Endothelial cell of umbilical vein (primary cell): ENCODE data around the gene OR5K2. TPM values are rescaled to one million over a fixed set of nuclear protein-coding genes. Genes with fewer than 3 reads are reported as not detected.

ENCODE experiments used
- BruUV-seq: library from RNA; stranded (reverse); fragments of 400-500 nt; replicated peaks from 2 replicates; lab custom pipeline; 2021; lab: Mats Ljungman, UMichigan
- CTCF ChIA-PET: fragments of 300-600, 350-600 bp; sonication (Branson Sonifier 250); formaldehyde crosslinking; loops from one replicate; lab custom pipeline; 2021; ENCODE audit warnings: antibody characterized with exemption, inconsistent platforms; lab: Charles Lee
- POLR2A ChIA-PET: fragments of 300-600, 350-600 bp; sonication (Branson Sonifier 250); formaldehyde crosslinking; loops from one replicate; lab custom pipeline; 2021; ENCODE audit warnings: antibody characterized with exemption, inconsistent platforms; lab: Charles Lee
- DNase-seq: peaks from one replicate; pipeline ENCODE4 v3.0.0-alpha.2; 2011; ENCODE audit warnings: low read depth, low spot score
- FAIRE-seq: peaks from 2 replicates; lab custom pipeline; 2011; peaks lifted over from hg19 to GRCh38; lab: Jason Lieb, UNC
- H2AFZ ChIP-seq: 2 replicates; pipeline ENCODE4 v1.6.0; 2012; ENCODE audit warnings: low read depth, low read length, control low read depth, inconsistent platforms
- H3K27ac ChIP-seq: 2 replicates; pipeline ENCODE4 v1.5.1; 2011; ENCODE audit warnings: low read depth, mild to moderate bottlenecking, control low read depth, low read length, moderate library complexity; ENCODE audit not compliant: insufficient read depth
- H3K27me3 ChIP-seq, 2 experiments: 2 replicates each; pipeline versions ENCODE4 v1.6.0 to v1.6.1; 2011; ENCODE audit warnings: low read length in 2 of 2, mixed read lengths in 1 of 2; ENCODE audit not compliant: control insufficient read depth in 2 of 2, insufficient read depth in 2 of 2
- H3K36me3 ChIP-seq, 2 experiments: 2 replicates in 1 of 2; 3 replicates in 1 of 2; pipeline ENCODE4 v1.5.1; 2011; ENCODE audit warnings: low read length in 2 of 2, mild to moderate bottlenecking in 1 of 2, moderate library complexity in 1 of 2; ENCODE audit not compliant: control insufficient read depth in 2 of 2, insufficient read depth in 2 of 2; ENCODE audit errors: extremely low read depth in 1 of 2
- H3K4me1 ChIP-seq: 3 replicates; pipeline ENCODE4 v1.5.1; 2011; ENCODE audit warnings: mild to moderate bottlenecking, low read length; ENCODE audit not compliant: control insufficient read depth, insufficient read depth; ENCODE audit errors: extremely low read depth
- H3K4me2 ChIP-seq: 2 replicates; pipeline ENCODE4 v1.6.1; 2011; ENCODE audit warnings: low read length, control low read depth, mixed read lengths; ENCODE audit not compliant: insufficient read depth
- H3K4me3 ChIP-seq, 3 experiments: fragments of 200-600 bp in 1 of 3; sonication (generic), shearing (Covaris generic) in 1 of 3; replicated peaks in 1 of 3; 2 replicates each; pipeline ENCODE4 v1.5.1; 2011 to 2016; ENCODE audit warnings: control low read depth in 3 of 3, low read length in 3 of 3, mild to moderate bottlenecking in 2 of 3, inconsistent platforms in 1 of 3, low read depth in 1 of 3, moderate library complexity in 1 of 3; ENCODE audit not compliant: insufficient read depth in 1 of 3
- H3K79me2 ChIP-seq: 2 replicates; pipeline ENCODE4 v1.6.0; 2012; ENCODE audit warnings: low read length, inconsistent platforms; ENCODE audit not compliant: control insufficient read depth, insufficient read depth
- H3K9ac ChIP-seq: replicated peaks from 2 replicates; pipeline ENCODE3; 2011; ENCODE audit warnings: low read length, control low read depth; ENCODE audit not compliant: insufficient read depth; ENCODE audit errors: extremely low read depth
- H3K9me1 ChIP-seq: replicated peaks from 3 replicates; pipeline ENCODE4 v1.6.0; 2011; ENCODE audit warnings: mild to moderate bottlenecking, low read length; ENCODE audit not compliant: control insufficient read depth, insufficient read depth; ENCODE audit errors: extremely low read depth
- H3K9me3 ChIP-seq: replicated peaks from 2 replicates; pipeline ENCODE4 v1.5.1; 2012; ENCODE audit warnings: low read length, inconsistent platforms; ENCODE audit not compliant: control insufficient read depth, insufficient read depth
- H4K20me1 ChIP-seq: replicated peaks from 2 replicates; pipeline ENCODE3; 2011; ENCODE audit warnings: mild to moderate bottlenecking, low read length; ENCODE audit not compliant: control insufficient read depth, insufficient read depth; ENCODE audit errors: extremely low read depth
- EZH2 ChIP-seq: IDR thresholded peaks from 2 replicates; pipeline ENCODE4 v1.6.1; 2012; ENCODE audit warnings: borderline replicate concordance, low read depth, mild to moderate bottlenecking, moderate library complexity, low read length, inconsistent platforms; ENCODE audit not compliant: severe bottlenecking
- FOS ChIP-seq: IDR thresholded peaks from 2 replicates; pipeline ENCODE4 v1.6.1; 2011; ENCODE audit warnings: mild to moderate bottlenecking, low read length, moderate library complexity, borderline replicate concordance; ENCODE audit not compliant: insufficient read depth
- JUN ChIP-seq: IDR thresholded peaks from 2 replicates; pipeline ENCODE4 v1.6.1; 2011; ENCODE audit warnings: borderline replicate concordance, low read depth; ENCODE audit not compliant: insufficient read length, insufficient read depth
- MYC ChIP-seq: IDR thresholded peaks from one replicate; pipeline ENCODE4 v1.6.1; 2011; ENCODE audit warnings: mild to moderate bottlenecking, low read depth, low read length
- POLR2A ChIP-seq: IDR thresholded peaks from 2 replicates; pipeline ENCODE4 v1.6.1; 2012; ENCODE audit warnings: low read depth, mild to moderate bottlenecking, control low read depth, low read length
- dilution Hi-C: fragments of 300-500 bp; cut with MboI; formaldehyde crosslinking; loops from one replicate; pipeline ENCODE4 v1.15.0; 2019; ENCODE audit warnings: low sequenced_read_pairs; ENCODE audit not compliant: extremely low pct_ligation_motif_present
- intact Hi-C: fragments of 100-400 bp; cut with micrococcal nuclease; formaldehyde crosslinking; loops from one replicate; pipeline ENCODE4 v1.10.0; 2022
- polyA plus RNA-seq, 4 experiments: library from polyadenylated mRNA; depleted of rRNA in 3 of 4; stranded (reverse) in 3 of 4; unstranded in 1 of 4; fragments of >200 nt; gene quantifications; 2 replicates each; pipeline versions ENCODE4 v1.2.1 to v1.2.3, GENCODE V29; 2011 to 2012; ENCODE audit warnings: missing spikeins in 1 of 4
- total RNA-seq: library from RNA; stranded (reverse); gene quantifications from 2 replicates; pipeline ENCODE4 v1.2.3, GENCODE V29; 2021
- TF ChIP-seq, protein P1 (sequence below), 2 donors: IDR thresholded peaks; 1 replicate in 1 of 2; 2 replicates in 1 of 2; pipeline ENCODE4 v1.5.1; 2011; ENCODE audit warnings: low read length in 2 of 2, mild to moderate bottlenecking in 2 of 2, moderate library complexity in 2 of 2, control low read depth in 1 of 2, inconsistent platforms in 1 of 2, low read depth in 1 of 2; ENCODE audit not compliant: insufficient read depth in 1 of 2; ENCODE audit errors: extremely low read depth in 1 of 2

The OR5K2 gene
- total and polyA plus RNA-seq, 2 donors (not counting 3 experiments of a cell fraction or from before 2014, with no cell fraction given): not detected

DNA sequence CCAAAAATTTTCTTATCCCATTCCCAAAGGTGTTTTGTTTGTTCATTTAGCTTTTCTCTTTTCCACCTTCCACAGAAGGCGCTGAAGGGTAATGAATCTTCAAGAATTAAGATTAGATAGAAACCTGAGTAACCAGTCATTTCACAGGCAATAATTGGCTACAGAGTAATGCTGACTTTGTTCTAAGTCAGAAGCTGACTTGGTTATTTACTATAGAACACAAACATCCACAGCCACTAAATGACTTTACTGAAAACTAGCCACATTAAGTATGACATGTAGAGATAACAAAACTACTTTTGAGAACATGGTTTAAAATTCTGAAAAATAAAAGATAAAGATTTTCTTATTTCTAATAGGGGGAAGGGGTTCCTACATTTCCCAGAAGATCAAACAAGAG lies 17.5 kb downstream of the OR5K2 start:
- DNase-seq: no peak
- ChIA-PET POLR2A (no interaction called here), CTCF (no interaction called here)
- no peak overlapping the region for H3K4me3 ChIP-seq
- H3K27ac ChIP-seq: no peak overlapping the region
- H4K20me1 ChIP-seq: no peaks in the 10 kb centered on the region
- H3K27me3 ChIP-seq: no peaks in the 10 kb centered on the region
- H2AFZ ChIP-seq: no peak overlapping the region
- intact Hi-C loops (no loop called here), dilution Hi-C loops (no loop called here)
- H3K4me2 ChIP-seq: no peak overlapping the region
- BruUV-seq: no TSS peak
- H3K9me1 ChIP-seq: no peaks in the 10 kb centered on the region
- peaks cover 2% of the 10 kb centered on the region for H3K4me1 ChIP-seq
- TF ChIP-seq JUN: no peak
- TF ChIP-seq POLR2A: no peak
- TF ChIP-seq FOS: no peak
- no peak for TF ChIP-seq EZH2
- TF ChIP-seq MYC: no peak
- H3K36me3 ChIP-seq: peaks cover 4 to 15% of the 10 kb centered on the region in 2 experiments
- H3K79me2 ChIP-seq: peaks cover 10% of the 10 kb centered on the region
- FAIRE-seq: no peak
- no peaks in the 10 kb centered on the region for H3K9me3 ChIP-seq
- no peak overlapping the region for H3K9ac ChIP-seq

DNA sequence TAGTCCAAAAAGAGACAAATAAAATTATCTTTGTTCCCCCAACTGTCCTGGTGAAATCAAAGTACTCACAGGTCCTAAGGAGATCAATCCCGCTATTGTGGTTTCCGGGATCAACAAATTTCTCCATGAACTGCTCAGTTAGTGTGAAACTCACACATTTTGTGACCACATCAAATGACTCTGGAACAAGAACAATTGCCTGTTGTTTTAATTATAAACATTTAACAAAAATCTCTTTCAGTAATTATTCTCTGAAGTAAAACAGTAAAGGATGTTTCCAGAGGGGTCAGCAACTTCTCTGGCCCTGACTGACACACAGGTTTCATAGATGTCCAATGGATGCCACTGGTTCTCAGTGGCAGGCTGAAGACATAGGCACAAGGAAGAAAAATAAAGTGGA lies 21.3 kb downstream of the OR5K2 start:
- H4K20me1 ChIP-seq: peaks cover 5% of the 10 kb centered on the region
- peaks cover 13% of the 10 kb centered on the region for H3K4me1 ChIP-seq
- FAIRE-seq (no peak), DNase-seq (no peak)
- no peak overlapping the region for H3K9ac ChIP-seq
- intact Hi-C loops: no loop called here
- H3K79me2 ChIP-seq: peaks cover 27% of the 10 kb centered on the region
- peaks cover 4 to 18% of the 10 kb centered on the region in 2 experiments for H3K36me3 ChIP-seq
- H2AFZ ChIP-seq: no peak overlapping the region
- H3K4me3 ChIP-seq: no peak overlapping the region
- no peaks in the 10 kb centered on the region for H3K27me3 ChIP-seq
- TF ChIP-seq FOS: no peak
- no peak for TF ChIP-seq MYC
- TF ChIP-seq, protein P1, sequence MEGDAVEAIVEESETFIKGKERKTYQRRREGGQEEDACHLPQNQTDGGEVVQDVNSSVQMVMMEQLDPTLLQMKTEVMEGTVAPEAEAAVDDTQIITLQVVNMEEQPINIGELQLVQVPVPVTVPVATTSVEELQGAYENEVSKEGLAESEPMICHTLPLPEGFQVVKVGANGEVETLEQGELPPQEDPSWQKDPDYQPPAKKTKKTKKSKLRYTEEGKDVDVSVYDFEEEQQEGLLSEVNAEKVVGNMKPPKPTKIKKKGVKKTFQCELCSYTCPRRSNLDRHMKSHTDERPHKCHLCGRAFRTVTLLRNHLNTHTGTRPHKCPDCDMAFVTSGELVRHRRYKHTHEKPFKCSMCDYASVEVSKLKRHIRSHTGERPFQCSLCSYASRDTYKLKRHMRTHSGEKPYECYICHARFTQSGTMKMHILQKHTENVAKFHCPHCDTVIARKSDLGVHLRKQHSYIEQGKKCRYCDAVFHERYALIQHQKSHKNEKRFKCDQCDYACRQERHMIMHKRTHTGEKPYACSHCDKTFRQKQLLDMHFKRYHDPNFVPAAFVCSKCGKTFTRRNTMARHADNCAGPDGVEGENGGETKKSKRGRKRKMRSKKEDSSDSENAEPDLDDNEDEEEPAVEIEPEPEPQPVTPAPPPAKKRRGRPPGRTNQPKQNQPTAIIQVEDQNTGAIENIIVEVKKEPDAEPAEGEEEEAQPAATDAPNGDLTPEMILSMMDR (IDR thresholded peaks at IDR 0.05; ENCODE audit: extremely low read depth in 1 of 2, insufficient read depth in 1 of 2, low read depth in 1 of 2, low read length in 2 of 2): no peak
- ChIA-PET POLR2A (no interaction called here), CTCF (no interaction called here)
- no peaks in the 10 kb centered on the region for H3K9me3 ChIP-seq
- no peaks in the 10 kb centered on the region for H3K9me1 ChIP-seq
- H3K4me2 ChIP-seq: no peak overlapping the region
- no peak overlapping the region for H3K27ac ChIP-seq
- no TSS peak for BruUV-seq
- dilution Hi-C loops: no loop called here
